Measurements from ENCODE around the gene RGSL1.

RGSL1 gene

DNA sequence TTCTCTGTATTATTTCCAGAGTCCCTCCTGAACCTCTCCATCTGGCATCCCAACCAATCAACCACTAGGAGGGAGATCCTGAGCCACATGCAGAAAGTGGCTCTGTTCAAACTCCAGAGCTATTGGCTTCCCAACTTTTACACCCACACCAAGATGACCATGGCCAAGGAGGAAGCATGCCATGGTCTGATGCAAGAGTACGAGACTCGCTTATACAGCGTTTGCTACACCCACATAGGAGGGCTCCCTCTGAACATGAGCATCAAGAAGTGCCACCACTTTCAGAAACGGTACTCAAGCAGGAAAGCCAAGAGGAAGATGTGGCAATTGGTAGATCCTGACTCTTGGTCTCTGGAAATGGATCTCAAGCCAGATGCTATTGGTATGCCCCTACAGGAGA, 23.6 kb downstream of the RGSL1 start:
- no peak for DNase-seq (ENCODE audit: insufficient read length, low spot score)
- TF ChIP-seq, protein P1, sequence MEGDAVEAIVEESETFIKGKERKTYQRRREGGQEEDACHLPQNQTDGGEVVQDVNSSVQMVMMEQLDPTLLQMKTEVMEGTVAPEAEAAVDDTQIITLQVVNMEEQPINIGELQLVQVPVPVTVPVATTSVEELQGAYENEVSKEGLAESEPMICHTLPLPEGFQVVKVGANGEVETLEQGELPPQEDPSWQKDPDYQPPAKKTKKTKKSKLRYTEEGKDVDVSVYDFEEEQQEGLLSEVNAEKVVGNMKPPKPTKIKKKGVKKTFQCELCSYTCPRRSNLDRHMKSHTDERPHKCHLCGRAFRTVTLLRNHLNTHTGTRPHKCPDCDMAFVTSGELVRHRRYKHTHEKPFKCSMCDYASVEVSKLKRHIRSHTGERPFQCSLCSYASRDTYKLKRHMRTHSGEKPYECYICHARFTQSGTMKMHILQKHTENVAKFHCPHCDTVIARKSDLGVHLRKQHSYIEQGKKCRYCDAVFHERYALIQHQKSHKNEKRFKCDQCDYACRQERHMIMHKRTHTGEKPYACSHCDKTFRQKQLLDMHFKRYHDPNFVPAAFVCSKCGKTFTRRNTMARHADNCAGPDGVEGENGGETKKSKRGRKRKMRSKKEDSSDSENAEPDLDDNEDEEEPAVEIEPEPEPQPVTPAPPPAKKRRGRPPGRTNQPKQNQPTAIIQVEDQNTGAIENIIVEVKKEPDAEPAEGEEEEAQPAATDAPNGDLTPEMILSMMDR (IDR thresholded peaks at IDR 0.05; ENCODE audit: insufficient read depth, missing control alignments), result no peak
- no peak for FAIRE-seq

DNA sequence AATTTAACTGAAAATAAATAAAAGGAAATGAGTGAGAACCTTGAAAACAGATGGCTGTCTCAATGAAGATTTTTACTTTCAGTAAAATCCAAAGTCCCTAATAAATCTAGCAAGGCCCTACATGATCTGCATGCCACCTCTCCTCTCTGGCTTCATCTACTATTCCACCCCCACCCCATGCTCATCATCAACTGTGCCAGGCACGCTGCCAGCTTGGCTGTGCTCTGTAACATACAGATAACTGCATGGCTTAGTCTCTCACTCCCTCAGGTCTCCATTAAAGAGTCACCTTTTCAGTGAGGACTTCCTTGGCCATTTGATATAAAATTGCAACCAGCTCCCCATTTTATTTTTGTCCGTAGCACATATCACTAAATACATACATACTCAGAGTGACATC, 26.7 kb downstream of the RGSL1 start:
- TF ChIP-seq, protein P1 (IDR thresholded peaks at IDR 0.05; ENCODE audit: insufficient read depth, missing control alignments), result no peak
- DNase-seq (ENCODE audit: insufficient read length, low spot score) (no peak), FAIRE-seq (no peak)

DNA sequence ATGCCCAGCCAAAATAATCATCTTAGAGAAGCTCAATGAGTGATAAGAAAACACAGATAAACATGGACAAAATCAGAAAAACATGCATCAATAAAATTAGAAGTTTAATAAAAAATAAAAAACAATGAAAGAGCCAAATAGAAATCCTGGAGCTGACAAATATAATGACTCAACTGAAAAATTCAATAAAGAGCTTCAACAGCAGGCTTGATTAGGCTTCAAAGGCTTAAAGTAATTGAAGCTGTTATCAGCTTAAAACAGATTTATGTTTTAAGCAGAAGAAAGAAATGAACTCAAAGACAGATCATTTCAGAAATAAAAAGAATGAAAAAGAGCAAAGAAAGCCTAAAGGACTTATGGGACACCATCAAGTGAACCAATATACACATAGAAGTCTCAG, 28.3 kb downstream of the RGSL1 start:
- no peak for DNase-seq (ENCODE audit: insufficient read length, low spot score)
- TF ChIP-seq, protein P1 (IDR thresholded peaks at IDR 0.05; ENCODE audit: insufficient read depth, missing control alignments), result no peak
- no peak for FAIRE-seq

DNA sequence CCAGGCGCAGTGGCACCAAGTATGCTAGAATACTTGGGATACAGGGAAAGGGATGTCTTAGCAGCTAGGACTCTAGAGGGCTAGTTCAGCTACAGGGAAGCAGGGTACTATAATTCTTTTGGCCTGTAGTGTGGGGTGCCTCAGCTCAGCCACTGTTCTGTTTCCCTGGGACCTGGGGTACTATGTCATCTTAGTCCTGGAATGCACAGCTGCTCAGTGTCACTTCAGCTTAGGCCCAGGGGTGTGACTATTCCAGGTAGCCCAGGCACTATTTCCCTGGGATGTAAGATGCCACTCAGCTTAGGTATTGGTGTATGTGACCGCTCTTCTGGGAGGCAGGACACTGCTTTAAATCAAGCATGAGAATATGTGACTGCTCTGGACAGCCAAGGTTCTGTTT, 34.1 kb downstream of the RGSL1 start:
- DNase-seq (ENCODE audit: insufficient read length, low spot score) (no peak), FAIRE-seq (no peak)
- TF ChIP-seq, protein P1 (IDR thresholded peaks at IDR 0.05; ENCODE audit: insufficient read depth, missing control alignments), result no peak

DNA sequence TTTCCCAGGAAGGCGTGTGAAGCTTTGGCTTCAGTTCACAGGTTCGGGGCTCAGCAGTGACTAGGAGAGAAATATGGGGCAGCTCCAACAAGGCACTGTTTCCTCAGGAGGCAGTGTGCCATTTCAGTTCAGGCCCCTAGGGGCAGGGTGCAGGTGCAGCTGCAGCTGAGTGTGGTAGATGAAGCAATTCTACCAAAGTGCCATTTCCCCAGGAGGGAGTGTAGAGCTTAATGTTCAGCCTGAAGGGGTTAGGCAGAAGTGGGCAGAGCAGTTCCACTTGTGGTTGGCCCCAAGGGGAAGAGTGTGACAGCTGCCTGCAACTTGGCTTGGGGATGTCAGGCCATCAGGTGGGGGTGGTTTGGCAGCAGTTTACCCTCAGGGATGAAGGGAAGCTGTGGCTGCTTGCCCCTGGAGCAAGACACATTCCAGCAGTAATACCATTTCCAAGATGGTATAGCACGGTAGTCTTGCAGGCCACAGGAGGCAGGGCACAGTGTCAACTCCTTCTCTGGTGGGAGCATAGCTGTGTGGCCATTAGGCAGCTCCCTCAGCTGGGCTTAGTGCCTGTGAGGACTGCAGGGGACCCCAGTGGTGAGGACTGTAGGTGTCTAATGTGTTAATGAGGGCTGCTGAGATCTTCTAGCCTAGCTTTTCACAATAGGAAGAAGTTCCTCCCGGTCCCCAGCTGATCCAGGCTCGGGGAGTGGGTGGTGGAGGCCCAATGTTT, 34.7 kb downstream of the RGSL1 start:
- no peak for FAIRE-seq
- TF ChIP-seq, protein P1 (IDR thresholded peaks at IDR 0.05; ENCODE audit: insufficient read depth, missing control alignments), result peak; percentile 12
- no peak for DNase-seq (ENCODE audit: insufficient read length, low spot score)

DNA sequence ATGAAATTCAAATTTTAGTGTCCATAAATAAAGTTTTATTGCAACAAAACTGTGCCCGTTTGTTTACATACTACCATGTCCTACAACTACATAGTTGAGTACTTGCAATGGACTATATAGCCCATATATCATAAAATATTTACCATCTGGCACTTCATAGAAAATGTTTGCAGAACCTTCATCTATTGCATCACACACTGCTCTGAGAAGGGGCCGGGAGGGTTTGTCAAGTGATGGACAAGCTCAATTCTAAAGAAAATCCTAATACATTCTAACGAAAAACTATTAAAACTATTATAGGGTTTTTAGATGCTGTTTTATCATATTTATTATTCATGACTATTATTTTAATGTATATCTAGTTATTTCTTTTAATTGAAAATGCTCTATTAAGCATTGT, 35.9 kb downstream of the RGSL1 start:
- TF ChIP-seq, protein P1 (IDR thresholded peaks at IDR 0.05; ENCODE audit: insufficient read depth, missing control alignments), result no peak
- DNase-seq (ENCODE audit: insufficient read length, low spot score) (no peak), FAIRE-seq (no peak)

DNA sequence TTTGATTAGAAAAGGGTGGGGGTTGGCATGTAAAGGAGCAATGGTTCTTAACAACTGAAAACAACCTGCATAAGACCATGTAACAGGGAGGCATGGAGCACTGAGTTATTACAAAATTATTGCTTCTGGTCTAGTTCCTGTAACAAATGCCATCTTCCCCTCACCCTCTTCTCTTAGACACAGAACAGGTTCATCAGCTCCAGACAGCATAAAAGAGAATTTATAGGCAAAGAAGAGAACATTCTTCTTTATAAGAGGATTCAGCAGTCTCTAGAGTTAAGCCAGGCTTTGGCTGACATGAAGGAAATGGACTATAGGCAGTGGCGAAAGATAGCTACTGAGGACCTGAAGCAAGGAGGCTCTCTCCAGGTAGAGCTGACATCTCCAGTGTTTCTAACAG, 38.9 kb downstream of the RGSL1 start:
- no peak for DNase-seq (ENCODE audit: insufficient read length, low spot score)
- FAIRE-seq, result no peak
- TF ChIP-seq, protein P1 (IDR thresholded peaks at IDR 0.05; ENCODE audit: insufficient read depth, missing control alignments), result no peak

Measured in D721Med (cell line).